ENCODE measurements around the gene HEPHL1.

Gene HEPHL1

GRCh38 chr11:94131047-94131717 lies 110.0 kb downstream of the HEPHL1 start:
- no peak for DNase-seq

DNA sequence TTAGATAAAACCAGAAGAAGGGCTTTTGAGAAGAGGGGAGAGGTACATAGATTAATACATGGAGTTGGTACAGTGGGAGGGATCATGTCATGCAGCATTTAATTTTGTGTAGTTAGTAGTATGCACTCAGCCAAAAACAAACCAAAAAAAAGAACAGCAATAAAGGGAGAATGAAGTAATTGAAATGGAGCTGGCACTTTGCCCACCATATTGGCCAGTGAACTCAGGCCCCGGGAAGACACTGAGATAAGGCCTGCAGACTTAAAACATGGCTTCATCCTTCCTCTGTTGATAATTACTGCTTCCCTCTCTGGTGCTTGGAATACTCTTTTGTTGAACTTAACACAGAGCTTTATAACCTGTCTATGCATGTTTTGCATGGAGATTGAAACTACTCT lies 110.6 kb downstream of the HEPHL1 start:
- DNase-seq, result no peak

- DNase-seq, result no peak
These were observed 111.0 kb downstream of the HEPHL1 start for GRCh38 chr11:94132152-94132558.

GRCh38 chr11:94132823-94133408 lies 111.8 kb downstream of the HEPHL1 start:
- no peak for DNase-seq

GRCh38 chr11:94133752-94134151 lies 112.6 kb downstream of the HEPHL1 start:
- DNase-seq, result no peak

DNA sequence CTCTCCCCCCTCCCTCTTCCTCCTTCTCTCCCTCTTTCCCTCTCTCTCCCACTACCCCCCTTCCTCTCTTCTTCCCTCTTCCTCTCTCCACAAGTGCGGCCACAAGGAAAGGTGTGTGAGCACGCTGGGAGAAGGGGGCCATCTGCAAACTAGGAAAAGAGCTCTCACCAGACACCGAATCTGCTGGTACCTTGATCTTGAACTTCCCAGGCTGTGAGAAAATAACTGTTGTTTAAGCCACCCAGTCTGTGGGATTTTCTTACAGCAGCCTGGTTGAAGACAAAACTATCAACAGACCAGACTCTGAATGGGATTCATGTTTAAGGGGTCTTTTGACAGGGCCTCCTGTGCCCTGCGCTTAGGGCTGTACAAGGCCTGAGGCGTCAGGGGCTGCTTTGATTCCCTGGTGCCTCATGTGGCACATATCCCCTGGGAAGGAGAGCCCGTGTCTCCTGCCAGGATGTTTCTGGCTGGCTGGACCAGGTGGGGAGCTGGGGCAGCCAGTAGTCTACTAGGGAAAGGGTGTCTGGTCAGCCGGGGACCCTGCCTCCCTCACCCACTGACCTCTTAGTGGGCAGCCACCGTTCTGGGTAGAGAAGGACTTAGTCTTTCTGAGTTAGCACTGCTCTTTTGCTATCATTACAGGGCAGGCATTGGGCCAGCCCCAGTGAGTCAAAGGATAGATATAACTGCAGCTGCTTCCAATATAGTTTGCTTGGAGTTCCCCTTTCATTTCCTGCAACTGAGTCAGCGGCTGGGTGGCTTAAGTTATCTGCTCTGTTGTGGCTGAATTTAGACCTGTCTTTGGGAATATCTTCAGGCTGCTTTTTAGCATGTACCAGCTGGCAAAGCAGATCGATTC lies 113.7 kb downstream of the HEPHL1 start:
- no peak for DNase-seq

GRCh38 chr11:94139416-94139815 lies 118.3 kb downstream of the HEPHL1 start:
- DNase-seq, result no peak

DNA sequence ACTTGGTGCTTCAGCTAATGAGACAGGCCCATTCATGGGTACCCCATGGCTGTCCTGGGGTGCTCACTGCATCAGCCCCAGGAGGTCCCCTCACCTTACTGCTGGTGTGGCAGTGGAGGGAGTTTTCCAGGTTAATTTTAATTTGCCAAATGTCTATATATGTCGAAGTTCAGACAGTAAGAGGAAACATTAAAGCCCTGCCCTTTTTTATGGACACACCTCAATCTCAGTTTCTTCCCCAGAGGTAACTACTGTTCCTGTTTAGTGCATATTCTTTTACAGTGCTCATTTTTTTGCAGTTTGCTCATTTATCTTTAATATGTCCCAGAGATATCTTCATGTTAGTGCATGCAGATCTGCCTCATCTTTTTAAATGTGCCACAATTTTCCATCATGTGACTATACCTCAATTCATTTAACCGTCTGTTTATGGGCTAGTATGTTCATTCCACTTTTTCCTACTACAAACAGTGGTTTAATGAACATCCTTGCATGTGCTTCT lies 119.1 kb downstream of the HEPHL1 start:
- DNase-seq, result no peak

- DNase-seq, result no peak
These were observed 120.6 kb downstream of the HEPHL1 start for GRCh38 chr11:94141511-94142307.

GRCh38 chr11:94142308-94143281 lies 121.4 kb downstream of the HEPHL1 start:
- DNase-seq, result no peak

- no peak for DNase-seq
These were observed 123.1 kb downstream of the HEPHL1 start for GRCh38 chr11:94144216-94144615.

DNA sequence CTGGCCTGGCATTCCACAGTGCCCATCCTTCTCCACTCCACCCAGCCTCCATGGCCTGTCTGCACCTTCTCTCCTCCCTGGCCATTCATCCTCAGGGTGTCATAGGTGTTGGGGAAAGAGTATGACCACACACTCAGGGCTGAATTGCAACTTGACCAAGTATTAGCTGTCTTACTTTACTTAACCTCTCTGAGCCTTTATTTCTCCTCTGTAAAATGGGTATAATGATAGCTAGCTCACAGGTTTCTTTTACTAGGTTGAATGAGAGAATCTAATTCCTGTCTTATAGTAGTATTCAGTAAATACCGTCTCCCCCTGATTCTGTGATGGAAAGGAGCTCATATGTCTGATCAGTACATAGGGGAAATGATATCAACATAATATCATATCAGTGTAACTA lies 123.5 kb downstream of the HEPHL1 start:
- no peak for DNase-seq

DNA sequence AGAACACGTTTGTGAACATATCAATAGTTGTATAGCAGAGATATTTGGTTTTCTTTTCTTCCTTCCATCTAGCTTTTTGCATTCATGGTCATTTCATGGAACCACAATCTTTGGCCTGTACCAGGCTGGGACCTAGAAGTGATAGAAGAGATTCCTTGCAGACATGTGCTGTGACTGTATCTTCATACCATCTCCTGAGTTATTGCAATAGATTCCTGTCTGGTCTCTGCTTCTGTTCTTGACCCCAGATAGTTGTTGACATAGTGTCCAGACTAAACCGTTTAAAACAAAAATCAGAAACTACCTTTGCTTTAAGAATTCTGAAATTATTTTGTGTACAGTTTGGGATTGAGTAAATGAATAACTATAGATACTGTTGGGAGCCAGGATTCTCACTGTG lies 124.3 kb downstream of the HEPHL1 start:
- DNase-seq, result no peak

- DNase-seq, result no peak
These were observed 124.8 kb downstream of the HEPHL1 start for GRCh38 chr11:94145916-94146315.

DNA sequence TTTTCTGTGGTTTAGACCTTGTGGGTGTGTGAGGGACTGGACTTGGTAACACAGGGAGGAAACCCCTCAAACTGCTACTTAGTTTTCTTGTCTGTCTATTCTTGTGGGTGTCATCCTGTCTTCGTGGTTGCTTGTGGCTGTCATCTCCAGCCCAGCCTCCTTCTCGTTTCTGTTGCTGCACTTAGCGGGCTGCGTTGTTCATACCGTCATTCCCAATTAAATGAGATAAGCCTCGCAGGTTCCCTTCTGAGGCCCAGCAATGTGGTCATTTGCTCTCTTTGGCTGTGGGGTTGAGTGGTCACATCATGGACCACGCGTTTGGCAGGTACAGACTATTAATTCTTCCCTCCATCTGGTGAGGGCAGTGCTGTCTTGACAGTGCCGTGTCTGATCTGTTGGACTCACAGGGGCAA lies 126.3 kb downstream of the HEPHL1 start:
- DNase-seq, result no peak

- no peak for DNase-seq
These were observed 127.0 kb downstream of the HEPHL1 start for GRCh38 chr11:94148189-94148588.

DNA sequence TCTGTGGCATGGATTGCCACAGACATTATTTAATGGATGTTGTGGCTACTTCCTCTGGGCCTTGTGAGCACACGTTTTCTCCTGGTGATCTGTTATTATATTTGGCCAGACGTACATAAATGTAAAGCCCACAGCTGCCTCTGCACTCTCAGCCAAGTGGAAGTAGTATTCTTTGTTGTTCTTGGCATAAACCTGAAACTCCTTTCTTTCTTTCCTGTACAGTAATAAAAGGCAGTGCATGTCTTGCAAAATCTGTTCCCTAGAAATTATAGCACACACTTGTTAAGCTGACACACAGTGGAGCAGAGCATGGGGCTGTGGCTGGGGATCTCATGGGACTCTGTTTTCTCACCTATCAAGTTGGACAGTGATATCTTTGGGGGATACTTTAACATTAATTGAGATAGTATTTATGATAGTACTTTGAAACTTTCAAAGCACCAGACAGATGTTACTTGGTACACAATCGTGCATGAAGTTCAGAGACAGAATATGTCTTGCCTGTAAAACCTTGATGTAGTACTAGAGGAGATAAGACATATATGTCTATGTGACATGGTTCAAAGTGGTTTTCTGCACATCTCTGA lies 128.4 kb downstream of the HEPHL1 start:
- no peak for DNase-seq

- DNase-seq, result no peak
These were observed 128.9 kb downstream of the HEPHL1 start for GRCh38 chr11:94150056-94150455.

DNA sequence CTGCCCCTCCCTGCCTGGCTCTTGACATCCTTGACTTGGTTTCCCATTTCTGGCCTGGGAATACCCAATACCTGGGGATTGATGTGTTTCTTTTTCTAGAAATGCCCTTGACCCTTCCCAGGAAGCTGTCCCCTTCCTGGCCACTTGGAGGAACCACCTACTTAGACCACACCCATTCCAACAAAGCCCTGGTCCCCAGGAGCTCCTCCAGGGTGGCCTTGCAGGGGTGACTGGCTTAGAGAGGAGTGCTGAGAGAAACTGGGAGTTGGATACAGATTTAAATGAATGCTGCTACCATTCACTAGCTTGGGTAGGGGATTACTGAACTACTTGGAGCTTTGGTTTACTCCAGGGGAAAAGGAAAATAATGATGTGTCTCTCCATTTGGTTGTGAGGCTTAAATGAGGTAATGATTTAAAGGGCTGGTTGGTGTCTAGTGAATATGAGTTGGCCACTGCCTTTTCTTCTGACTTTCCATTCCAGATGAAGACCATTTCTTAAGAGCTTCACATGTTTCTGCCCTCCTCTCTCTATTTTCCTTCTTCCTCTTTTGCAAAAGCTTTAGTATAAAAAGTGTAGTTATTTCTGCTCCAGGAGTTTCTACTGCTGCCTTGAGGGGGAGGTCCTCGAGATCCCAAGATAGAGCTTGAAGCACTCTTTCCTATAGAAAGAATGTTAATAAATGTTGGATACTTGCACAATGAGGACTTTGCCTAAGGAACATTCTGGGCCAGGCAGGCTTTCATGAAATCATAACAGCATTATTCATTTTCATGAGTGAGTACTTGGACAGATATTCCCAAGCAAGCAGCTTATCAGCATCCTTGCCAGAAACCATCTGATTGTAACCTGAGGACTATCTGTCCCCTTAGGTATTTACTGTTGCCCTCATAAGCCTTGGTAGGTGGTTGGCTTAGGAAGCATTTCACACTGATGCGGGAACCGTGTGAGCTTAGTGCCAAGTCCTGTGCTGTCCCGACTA lies 129.8 kb downstream of the HEPHL1 start:
- no peak for DNase-seq

All from NCI-H524 treated with DMSO at 0.1 percent for 48 hours (cell line).